Fibroblast of upper back skin (primary cell): ENCODE data around the gene LHFPL4.

Experiments
- DNase-seq: peaks from one replicate; pipeline ENCODE4 v3.0.0-alpha.2; 2013

LHFPL4 gene

GRCh38 chr3:9469986-9470385 lies 83.6 kb downstream of the LHFPL4 start:
- no peak for DNase-seq

GRCh38 chr3:9468460-9468859 lies 85.2 kb downstream of the LHFPL4 start:
- DNase-seq, result no peak

- no peak for DNase-seq
Observed at GRCh38 chr3:9467451-9467850, 86.2 kb downstream of the LHFPL4 start.

- DNase-seq, result no peak
Observed at GRCh38 chr3:9455596-9456131, 98.0 kb downstream of the LHFPL4 start.

GRCh38 chr3:9452417-9452816 lies 101.2 kb downstream of the LHFPL4 start:
- no peak for DNase-seq

- DNase-seq, result no peak
Observed at GRCh38 chr3:9450991-9451390, 102.6 kb downstream of the LHFPL4 start.

- no peak for DNase-seq
Observed at GRCh38 chr3:9450126-9450525, 103.5 kb downstream of the LHFPL4 start.

- no peak for DNase-seq
Observed at GRCh38 chr3:9448643-9449042, 105.0 kb downstream of the LHFPL4 start.
